ENCODE results near the gene ZNF487. TPM values are rescaled to one million over a fixed set of nuclear protein-coding genes. Genes with fewer than 3 reads are reported as not detected.

The ZNF487 gene
- total and polyA plus RNA-seq, 2 of the 13 experiments (the other 11 are each of a cell fraction or from before 2014, with no cell fraction given), result 7.4 to 8.8 TPM

GRCh38 chr10:43401627-43402026 lies 35.3 kb upstream of the ZNF487 start:
- POLR2A ChIA-PET, result interaction anchor here (1.1 to 1.2 kb wide), 2 partner anchors 18 to 35 kb away, joined by 3 read pairs; partner anchors contain the start of gene ZNF487
- no TSS peak for BruUV-seq (replicated peaks)

GRCh38 chr10:43402176-43402575 lies 34.7 kb upstream of the ZNF487 start:
- Histone ChIP-seq H3K9me3 (ENCODE audit: low read length) (no peaks in the 10 kb centered on the region), H3K79me2 (ENCODE audit: insufficient read depth, low read length) (peaks cover 97% of the 10 kb centered on the region), H3K36me3 (replicated peaks in 1 of 2; ENCODE audit: control insufficient read depth in 1 of 2, insufficient read depth in 2 of 2, low read length in 2 of 2) (peaks cover 0 to 13% of the 10 kb centered on the region in 2 experiments; a peak in 2 of 5 replicates), H3K9ac (ENCODE audit: insufficient read depth, low read depth, low read length) (peak overlapping the region; percentile 37; the same call in 1 of the 2 replicates), H4K20me1 (ENCODE audit: insufficient read depth, low read length) (peaks cover 90% of the 10 kb centered on the region), H3K27ac (ENCODE audit: extremely low read length, insufficient read depth, low read length) (peak overlapping the region; percentile 10), H3K4me3 (replicated peaks in 1 of 3; ENCODE audit: insufficient read depth in 1 of 3, low read depth in 2 of 3, low read length in 3 of 3) (no peak overlapping the region; a peak in 2 of 6 replicates), H3K4me1 (ENCODE audit: insufficient read depth, low read length) (peaks cover 87% of the 10 kb centered on the region), H3K4me2 (ENCODE audit: low read depth, low read length) (peak overlapping the region; percentile 94), H3K27me3 (ENCODE audit: control insufficient read depth in 1 of 2, insufficient read depth in 2 of 2, low read length in 2 of 2) (no peaks in the 10 kb centered on the region), H2AFZ (ENCODE audit: low read length) (no peak overlapping the region)
- in situ Hi-C loops (cut with HindIII; ENCODE audit: extremely low pct_ligation_motif_present, low pct_unique_long_range_greater_than_20kb), result loop anchor here (25.0 kb wide), 1 partner anchor 1560 kb away; the partner anchor contains the start of gene RASSF4
- BruUV-seq (replicated peaks), result no TSS peak
- DNase-seq (ENCODE audit: low spot score) (no peak), FAIRE-seq (no peak), ATAC-seq (no peak)
- CTCF ChIA-PET (ENCODE audit: low intra/inter-chr PET ratio, low total read pairs), result interaction anchor here (0.7 kb wide), 1 partner anchor 26 kb away, joined by 3 read pairs; no protein-coding TSS in a partner anchor
- WGBS (ENCODE audit: low lambda C conversion rate), result 57% methylated on average over 4 of the region's 4 CpGs
- intact Hi-C loops (cut with micrococcal nuclease; ENCODE audit: unreplicated experiment), result no loop called here
- POLR2A ChIA-PET, result interaction anchor here (1.2 kb wide), 1 partner anchor 17 kb away, joined by 3 read pairs; no protein-coding TSS in a partner anchor
- no peak for TF ChIP-seq ADNP (CRISPR knock-in tag; IDR thresholded peaks at IDR 0.05)
- TF ChIP-seq, protein P1, sequence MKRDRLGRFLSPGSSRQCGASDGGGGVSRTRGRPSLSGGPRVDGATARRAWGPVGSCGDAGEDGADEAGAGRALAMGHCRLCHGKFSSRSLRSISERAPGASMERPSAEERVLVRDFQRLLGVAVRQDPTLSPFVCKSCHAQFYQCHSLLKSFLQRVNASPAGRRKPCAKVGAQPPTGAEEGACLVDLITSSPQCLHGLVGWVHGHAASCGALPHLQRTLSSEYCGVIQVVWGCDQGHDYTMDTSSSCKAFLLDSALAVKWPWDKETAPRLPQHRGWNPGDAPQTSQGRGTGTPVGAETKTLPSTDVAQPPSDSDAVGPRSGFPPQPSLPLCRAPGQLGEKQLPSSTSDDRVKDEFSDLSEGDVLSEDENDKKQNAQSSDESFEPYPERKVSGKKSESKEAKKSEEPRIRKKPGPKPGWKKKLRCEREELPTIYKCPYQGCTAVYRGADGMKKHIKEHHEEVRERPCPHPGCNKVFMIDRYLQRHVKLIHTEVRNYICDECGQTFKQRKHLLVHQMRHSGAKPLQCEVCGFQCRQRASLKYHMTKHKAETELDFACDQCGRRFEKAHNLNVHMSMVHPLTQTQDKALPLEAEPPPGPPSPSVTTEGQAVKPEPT (CRISPR knock-in tag; IDR thresholded peaks at IDR 0.05; ENCODE audit: low read depth), result no peak
- peak; percentile 73 for TF ChIP-seq RBFOX2 (IDR thresholded peaks at IDR 0.05; ENCODE audit: low read depth, low read length)
- TF ChIP-seq ZNF383 (CRISPR knock-in tag; IDR thresholded peaks at IDR 0.05; ENCODE audit: borderline replicate concordance), result no peak
- 0 out of 4 replicates have a peak, but pooled peaks of 1 of the 2 experiments have one; percentile 26 for TF ChIP-seq POLR2A (IDR thresholded peaks at IDR 0.05; ENCODE audit: insufficient read depth in 1 of 2, low read depth in 2 of 2, low read length in 2 of 2)

More at GRCh38 chr10:43401627-43402026, 35.3 kb upstream of the ZNF487 start:
- TF ChIP-seq HMG20B (CRISPR knock-in tag; conservative IDR thresholded peaks at IDR 0.05), result no peak
- no peak for TF ChIP-seq POGZ (CRISPR knock-in tag; IDR thresholded peaks at IDR 0.05)
- no peak for TF ChIP-seq BATF2 (CRISPR knock-in tag; IDR thresholded peaks at IDR 0.05)
- peak; percentile 90 for TF ChIP-seq RBM22 (optimal IDR thresholded peaks at IDR 0.05; ENCODE audit: low read length)
- Histone ChIP-seq H3K79me2 (ENCODE audit: insufficient read depth, low read length) (peaks cover 91% of the 10 kb centered on the region), H3K9ac (ENCODE audit: insufficient read depth, low read depth, low read length) (no peak overlapping the region), H3K4me1 (ENCODE audit: insufficient read depth, low read length) (peaks cover 87% of the 10 kb centered on the region), H3K27me3 (ENCODE audit: control insufficient read depth in 1 of 2, insufficient read depth in 2 of 2, low read length in 2 of 2) (no peaks in the 10 kb centered on the region), H3K27ac (ENCODE audit: extremely low read length, insufficient read depth, low read length) (no peak overlapping the region), H3K36me3 (replicated peaks in 1 of 2; ENCODE audit: control insufficient read depth in 1 of 2, insufficient read depth in 2 of 2, low read length in 2 of 2) (peaks cover 0 to 13% of the 10 kb centered on the region in 2 experiments; a peak in 2 of 5 replicates), H4K20me1 (ENCODE audit: insufficient read depth, low read length) (peaks cover 87% of the 10 kb centered on the region), H3K4me3 (replicated peaks in 1 of 3; ENCODE audit: insufficient read depth in 1 of 3, low read depth in 2 of 3, low read length in 3 of 3) (no peak overlapping the region), H2AFZ (ENCODE audit: low read length) (no peak overlapping the region), H3K9me3 (ENCODE audit: low read length) (no peaks in the 10 kb centered on the region), H3K4me2 (ENCODE audit: low read depth, low read length) (peak overlapping the region; percentile 45)
- ATAC-seq (no peak), DNase-seq (ENCODE audit: low spot score) (no peak), FAIRE-seq (no peak)
- CTCF ChIA-PET (ENCODE audit: low intra/inter-chr PET ratio, low total read pairs), result no interaction called here
- intact Hi-C loops (cut with micrococcal nuclease; ENCODE audit: unreplicated experiment) (no loop called here), in situ Hi-C loops (cut with HindIII; ENCODE audit: extremely low pct_ligation_motif_present, low pct_unique_long_range_greater_than_20kb) (loop anchor here (25.0 kb wide), 1 partner anchor 1561 kb away; the partner anchor contains the start of gene RASSF4)
- 65% methylated on average over 2 of the region's 2 CpGs for WGBS (ENCODE audit: low lambda C conversion rate)

Data from HepG2 (cell line).